Kidney capillary endothelial cell (primary cell): Measurements from ENCODE around the gene LTBP1.
"Not testable (repeated sequence)": the region's sequence is repeated elsewhere in the genome, so short reads cannot be mapped to it uniquely, and the experiment has no call there.

Experiments
- DNase-seq: peaks from one replicate; pipeline ENCODE4 v3.0.0-alpha.2; 2018; ENCODE audit warnings: low spot score

Gene LTBP1

GRCh38 chr2:33350632-33351031, 403.9 kb downstream of the LTBP1 start:
- DNase-seq = no peak

GRCh38 chr2:33351781-33352180, 405.0 kb downstream of the LTBP1 start:
- DNase-seq = no peak

- DNase-seq = no peak
Observed at GRCh38 chr2:33354981-33355380, 408.2 kb downstream of the LTBP1 start.

GRCh38 chr2:33358878-33359277, 412.1 kb downstream of the LTBP1 start:
- no peak for DNase-seq

GRCh38 chr2:33363325-33364298, 416.9 kb downstream of the LTBP1 start:
- DNase-seq = peak; percentile 76

- no peak for DNase-seq
Observed at GRCh38 chr2:33365264-33365970, 418.7 kb downstream of the LTBP1 start.

- DNase-seq = no peak
Observed at GRCh38 chr2:33366473-33366872, 419.7 kb downstream of the LTBP1 start.

GRCh38 chr2:33368524-33368923, 421.8 kb downstream of the LTBP1 start:
- DNase-seq = not testable (repeated sequence)

- DNase-seq = no peak
Observed at GRCh38 chr2:33369191-33369590, 422.4 kb downstream of the LTBP1 start.

- DNase-seq = no peak
Observed at GRCh38 chr2:33370636-33371265, 424.0 kb downstream of the LTBP1 start.

- no peak for DNase-seq
Observed at GRCh38 chr2:33371304-33372090, 424.7 kb downstream of the LTBP1 start.

- peak; percentile 46 for DNase-seq
Observed at GRCh38 chr2:33372940-33373553, 426.3 kb downstream of the LTBP1 start.

- no peak for DNase-seq
Observed at GRCh38 chr2:33373986-33374385, 427.2 kb downstream of the LTBP1 start.

- DNase-seq = peak; percentile 52
Observed at GRCh38 chr2:33375054-33375453, 428.3 kb downstream of the LTBP1 start.

GRCh38 chr2:33377048-33377447, 430.3 kb downstream of the LTBP1 start:
- DNase-seq = no peak

GRCh38 chr2:33378556-33379210, 431.9 kb downstream of the LTBP1 start:
- no peak for DNase-seq

- peak; percentile 12 for DNase-seq
Observed at GRCh38 chr2:33380001-33380609, 433.4 kb downstream of the LTBP1 start.

GRCh38 chr2:33380719-33381118, 434.0 kb downstream of the LTBP1 start:
- no peak for DNase-seq

- DNase-seq = no peak
Observed at GRCh38 chr2:33381301-33381858, 434.6 kb downstream of the LTBP1 start.
